Measurements from ENCODE around the gene DTHD1. TPM values are rescaled to one million over a fixed set of nuclear protein-coding genes. Genes with fewer than 3 reads are reported as not detected.

The DTHD1 gene
- total and polyA plus RNA-seq, 11 donors, result 0.14 to 0.83 TPM; not detected in 9

DNA sequence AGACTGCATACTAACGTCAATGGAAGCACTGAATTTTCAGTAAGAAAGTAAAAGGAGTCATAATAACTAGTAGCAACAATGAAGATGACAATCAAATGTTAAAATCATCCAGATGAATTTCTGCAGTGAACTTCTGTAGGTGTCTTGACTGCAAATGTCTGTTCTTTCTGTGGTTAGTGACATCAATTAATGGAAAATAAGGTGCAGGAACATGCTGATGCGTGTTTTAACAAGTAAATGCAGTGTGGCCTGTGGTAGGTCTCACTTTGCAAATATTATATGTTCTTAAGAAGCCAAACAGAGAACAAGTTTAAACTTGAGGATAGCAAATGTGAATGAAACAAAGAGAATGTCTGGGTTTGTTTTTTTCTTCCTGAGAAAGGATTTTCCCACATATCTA is 2.6 kb upstream of the DTHD1 start:
- H3K27ac ChIP-seq, result no peak overlapping the region
- no peak for ATAC-seq
- no peaks in the 10 kb centered on the region for H3K27me3 ChIP-seq
- no peak for DNase-seq
- intact Hi-C loops (cut with DNase I), result no loop called here
- no peaks in the 10 kb centered on the region for H3K4me1 ChIP-seq
- H3K36me3 ChIP-seq, result no peaks in the 10 kb centered on the region
- TF ChIP-seq, protein P1, sequence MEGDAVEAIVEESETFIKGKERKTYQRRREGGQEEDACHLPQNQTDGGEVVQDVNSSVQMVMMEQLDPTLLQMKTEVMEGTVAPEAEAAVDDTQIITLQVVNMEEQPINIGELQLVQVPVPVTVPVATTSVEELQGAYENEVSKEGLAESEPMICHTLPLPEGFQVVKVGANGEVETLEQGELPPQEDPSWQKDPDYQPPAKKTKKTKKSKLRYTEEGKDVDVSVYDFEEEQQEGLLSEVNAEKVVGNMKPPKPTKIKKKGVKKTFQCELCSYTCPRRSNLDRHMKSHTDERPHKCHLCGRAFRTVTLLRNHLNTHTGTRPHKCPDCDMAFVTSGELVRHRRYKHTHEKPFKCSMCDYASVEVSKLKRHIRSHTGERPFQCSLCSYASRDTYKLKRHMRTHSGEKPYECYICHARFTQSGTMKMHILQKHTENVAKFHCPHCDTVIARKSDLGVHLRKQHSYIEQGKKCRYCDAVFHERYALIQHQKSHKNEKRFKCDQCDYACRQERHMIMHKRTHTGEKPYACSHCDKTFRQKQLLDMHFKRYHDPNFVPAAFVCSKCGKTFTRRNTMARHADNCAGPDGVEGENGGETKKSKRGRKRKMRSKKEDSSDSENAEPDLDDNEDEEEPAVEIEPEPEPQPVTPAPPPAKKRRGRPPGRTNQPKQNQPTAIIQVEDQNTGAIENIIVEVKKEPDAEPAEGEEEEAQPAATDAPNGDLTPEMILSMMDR (IDR thresholded peaks at IDR 0.05), result no peak
- no peak for TF ChIP-seq POLR2A (IDR thresholded peaks at IDR 0.05)
- WGBS, 4 donors, result 71 to 83% (median 79%) methylated on average over 2 of the region's 2 CpGs
- H3K4me3 ChIP-seq, result no peak overlapping the region
- H3K9me3 ChIP-seq, result no peaks in the 10 kb centered on the region

DNA sequence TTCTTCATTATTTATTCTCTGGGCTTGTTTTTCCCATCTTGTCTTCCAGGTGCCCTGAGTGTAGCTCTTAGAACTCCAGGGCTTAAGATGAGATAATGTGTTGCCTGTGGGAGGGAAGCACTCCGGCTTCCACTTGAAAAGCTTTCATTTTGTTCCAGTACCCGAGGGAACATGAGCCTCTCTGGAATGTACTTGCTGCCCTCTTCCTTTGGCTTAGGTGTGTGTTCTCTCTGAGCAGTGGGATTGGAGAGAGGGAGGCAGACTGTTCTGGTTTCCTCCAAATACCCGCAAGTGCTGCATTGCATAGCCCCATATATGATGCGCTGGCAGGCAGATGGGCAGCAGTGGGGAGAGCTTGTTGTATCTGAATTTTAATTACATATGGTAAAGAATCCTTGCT is 861 bp upstream of the DTHD1 start:
- ATAC-seq (no peak), DNase-seq (no peak)
- WGBS, 4 donors, result 41 to 48% (median 43%) methylated on average over 4 of the region's 4 CpGs
- Histone ChIP-seq H3K36me3 (no peaks in the 10 kb centered on the region), H3K4me1 (no peaks in the 10 kb centered on the region), H3K27me3 (no peaks in the 10 kb centered on the region), H3K27ac (no peak overlapping the region), H3K4me3 (no peak overlapping the region), H3K9me3 (no peaks in the 10 kb centered on the region)
- intact Hi-C loops (cut with DNase I), result no loop called here
- TF ChIP-seq, protein P1 (IDR thresholded peaks at IDR 0.05), result no peak
- no peak for TF ChIP-seq POLR2A (IDR thresholded peaks at IDR 0.05)

DNA sequence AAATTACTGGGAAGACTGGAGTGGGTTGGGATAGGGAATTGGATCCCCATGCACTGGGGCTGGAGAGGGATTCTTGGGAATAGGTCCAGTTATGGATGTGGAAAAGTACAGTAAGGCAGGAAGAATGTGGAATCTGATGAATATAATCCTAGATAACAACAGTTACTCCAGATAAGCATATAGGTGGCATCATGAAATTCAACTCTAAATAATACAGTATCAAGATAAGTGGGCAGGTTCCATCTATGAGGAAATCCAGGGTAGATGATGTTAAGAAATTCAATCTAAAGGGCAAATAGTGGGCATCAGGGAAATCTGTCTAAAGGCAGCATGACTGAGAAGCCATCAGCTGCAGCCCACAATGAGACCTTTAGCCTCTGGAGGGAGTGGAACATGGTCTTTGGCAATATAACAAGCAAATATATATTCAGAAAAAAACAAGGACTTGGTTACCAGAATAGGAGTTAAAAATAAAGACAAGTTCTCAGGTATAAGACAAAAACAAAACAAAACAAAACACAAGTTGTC is 1.2 kb downstream of the DTHD1 start:
- H3K27me3 ChIP-seq, result no peaks in the 10 kb centered on the region
- DNase-seq (no peak), ATAC-seq (no peak)
- peak overlapping the region in 1 of 12 donors; percentile 21 for H3K27ac ChIP-seq
- peak overlapping the region in 1 of 12 donors; percentile 33 for H3K4me3 ChIP-seq
- no peaks in the 10 kb centered on the region for H3K4me1 ChIP-seq
- no peaks in the 10 kb centered on the region for H3K9me3 ChIP-seq
- no peak for TF ChIP-seq POLR2A (IDR thresholded peaks at IDR 0.05)
- TF ChIP-seq, protein P1 (IDR thresholded peaks at IDR 0.05), result no peak
- H3K36me3 ChIP-seq, result no peaks in the 10 kb centered on the region
- intact Hi-C loops (cut with DNase I), result no loop called here

DNA sequence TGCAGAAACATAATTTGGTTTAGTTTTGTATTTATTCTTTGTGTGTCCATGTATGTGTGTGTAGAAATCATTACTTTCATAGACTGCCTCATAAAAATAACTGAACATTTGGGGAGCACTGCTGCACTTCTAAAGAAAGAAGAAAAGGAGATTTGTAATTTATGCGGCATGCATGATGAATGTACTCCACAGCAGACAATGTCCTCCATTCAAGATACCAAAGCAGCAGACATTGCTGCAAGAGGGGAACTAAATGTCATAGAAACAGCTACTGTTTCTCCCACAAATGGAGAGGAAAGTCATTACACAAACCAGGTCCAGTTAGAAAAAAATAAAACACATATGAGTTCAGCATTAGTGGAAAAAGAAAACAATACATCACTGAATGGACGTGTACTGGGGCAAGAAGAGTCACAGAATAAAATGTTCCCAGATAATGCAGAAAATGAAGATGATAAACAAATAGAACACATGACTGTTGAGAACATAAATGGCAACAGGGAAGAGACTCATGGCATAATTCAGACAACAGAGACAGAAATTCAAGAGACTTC is 2.6 kb downstream of the DTHD1 start:
- Histone ChIP-seq H3K27ac (peak overlapping the region in 1 of 12 donors; percentile 6), H3K4me3 (no peak overlapping the region), H3K27me3 (no peaks in the 10 kb centered on the region), H3K9me3 (no peaks in the 10 kb centered on the region), H3K36me3 (no peaks in the 10 kb centered on the region), H3K4me1 (peaks cover 0 to 7% (median 0%) of the 10 kb centered on the region in 12 donors)
- intact Hi-C loops (cut with DNase I), result no loop called here
- TF ChIP-seq POLR2A (IDR thresholded peaks at IDR 0.05), result no peak
- TF ChIP-seq, protein P1 (IDR thresholded peaks at IDR 0.05), result no peak
- ATAC-seq (no peak), DNase-seq (no peak)
- 64 to 86% (median 71%) methylated on average over 2 of the region's 2 CpGs for WGBS, 4 donors

Measured in heart left ventricle (tissue), 16 donors.